HepG2 (cell line): Measurements from ENCODE around the gene NSF. TPM values are rescaled to one million over a fixed set of nuclear protein-coding genes. Genes with fewer than 3 reads are reported as not detected.

Experiments used
- ARID3A ChIP-seq: IDR thresholded peaks from 2 replicates; pipeline ENCODE4 v1.6.1; 2012; ENCODE audit warnings: low read depth, low read length, improper control_type of control experiment
- ARNT ChIP-seq: fragments of 450-650 bp; IDR thresholded peaks from 2 replicates; pipeline ENCODE4 v1.6.1; 2017
- BCLAF1 ChIP-seq: fragments of 450-650 bp; IDR thresholded peaks from 2 replicates; pipeline ENCODE4 v1.6.1; 2017; ENCODE audit warnings: mild to moderate bottlenecking
- CBX2 ChIP-seq, 2 experiments: fragments of 200-600 bp in 1 of 2; sonication (generic); formaldehyde crosslinking in 1 of 2; IDR thresholded peaks; 2 replicates each; pipeline versions ENCODE4 v1.7.0 to v1.8.1; 2018 to 2022; ENCODE audit warnings: low read depth in 2 of 2, low read length in 1 of 2, mild to moderate bottlenecking in 1 of 2, missing genetic modification reagents in 1 of 2
- FOXA1 ChIP-seq, 2 experiments: fragments of 450-650 bp in 1 of 2; sonication (generic) in 1 of 2; formaldehyde crosslinking in 1 of 2; IDR thresholded peaks; 2 replicates each; pipeline versions ENCODE4 v1.4.0 to v1.6.1; 2016 to 2020; ENCODE audit warnings: missing genetic modification reagents in 1 of 2
- FOXK2 ChIP-seq: fragments of 450-650 bp; IDR thresholded peaks from 2 replicates; pipeline ENCODE4 v1.6.1; 2016
- FOXO4 ChIP-seq: sonication (generic); formaldehyde crosslinking; conservative IDR thresholded peaks from 2 replicates; pipeline ENCODE4 v1.8.1; 2023; ENCODE audit warnings: missing genetic modification reagents
- GLI4 ChIP-seq: sonication (generic); formaldehyde crosslinking; IDR thresholded peaks from 2 replicates; pipeline ENCODE4 v1.5.1; 2020; ENCODE audit warnings: missing genetic modification reagents, mild to moderate bottlenecking, moderate library complexity, borderline replicate concordance
- MXD1 ChIP-seq: sonication (generic); formaldehyde crosslinking; IDR thresholded peaks from 2 replicates; pipeline ENCODE4 v1.4.0; 2020; ENCODE audit warnings: mild to moderate bottlenecking, missing genetic modification reagents
- STAT5B ChIP-seq: sonication (generic); formaldehyde crosslinking; IDR thresholded peaks from 2 replicates; pipeline ENCODE4 v1.4.0; 2020; ENCODE audit warnings: missing genetic modification reagents
- TP53 ChIP-seq: sonication (generic); formaldehyde crosslinking; conservative IDR thresholded peaks from 2 replicates; pipeline ENCODE4 v1.4.0; 2020; ENCODE audit warnings: missing genetic modification reagents
- ZNF121 ChIP-seq: sonication (generic); formaldehyde crosslinking; IDR thresholded peaks from 2 replicates; pipeline ENCODE4 v1.5.0; 2020; ENCODE audit warnings: mild to moderate bottlenecking, missing genetic modification reagents
- ZNF235 ChIP-seq: sonication (generic); formaldehyde crosslinking; IDR thresholded peaks from 2 replicates; pipeline ENCODE4 v1.8.1; 2023; ENCODE audit warnings: mild to moderate bottlenecking, missing genetic modification reagents, borderline replicate concordance
- ZNF496 ChIP-seq: sonication (generic); formaldehyde crosslinking; IDR thresholded peaks from 2 replicates; pipeline ENCODE4 v1.8.1; 2023; ENCODE audit warnings: mild to moderate bottlenecking, moderate library complexity, missing genetic modification reagents; ENCODE audit not compliant: insufficient replicate concordance
- ZNF556 ChIP-seq: sonication (generic); formaldehyde crosslinking; IDR thresholded peaks from 2 replicates; pipeline ENCODE4 v1.4.0; 2020; ENCODE audit warnings: mild to moderate bottlenecking, missing genetic modification reagents, borderline replicate concordance
- ZNF773 ChIP-seq: sonication (generic); formaldehyde crosslinking; IDR thresholded peaks from 2 replicates; pipeline ENCODE4 v1.4.0; 2020; ENCODE audit warnings: missing genetic modification reagents, borderline replicate concordance
- polyA plus RNA-seq, 8 experiments: library from polyadenylated mRNA; depleted of rRNA in 3 of 8; stranded (reverse) in 7 of 8; unstranded in 1 of 8; fragments of >200 nt; fragmentation: Illumina TruSeq in 4 of 8; extraction: Trizol in 4 of 8; gene quantifications; 2 replicates each; pipeline versions ENCODE4 v1.2.1 to v1.2.3, GENCODE V29; 2011 to 2016; ENCODE audit warnings: low read depth in 4 of 8, missing spikeins in 1 of 8, mixed read lengths in 1 of 8; ENCODE audit not compliant: insufficient read depth in 1 of 8
- total RNA-seq, 5 experiments: library from RNA; depleted of rRNA; stranded (reverse); fragments of >200 nt; fragmentation: Illumina TruSeq; extraction: Trizol; gene quantifications; 2 replicates each; pipeline ENCODE4 v1.2.3, GENCODE V29; 2016; ENCODE audit warnings: low read depth in 1 of 5
- TF ChIP-seq, protein P1 (sequence below): IDR thresholded peaks from 2 replicates; pipeline ENCODE4 v1.6.1; 2012; ENCODE audit warnings: inconsistent platforms
- TF ChIP-seq, protein P2 (sequence below), 2 experiments: sonication (generic) in 1 of 2; formaldehyde crosslinking in 1 of 2; IDR thresholded peaks; 2 replicates each; pipeline versions ENCODE4 v1.5.1 to v1.6.1; 2011 to 2020; ENCODE audit warnings: borderline replicate concordance in 1 of 2, low read depth in 1 of 2, low read length in 1 of 2, mild to moderate bottlenecking in 1 of 2, missing genetic modification reagents in 1 of 2, moderate library complexity in 1 of 2
- TF ChIP-seq, protein P3 (sequence below): IDR thresholded peaks from 2 replicates; pipeline ENCODE4 v1.6.1; 2018; ENCODE audit warnings: missing genetic modification reagents

Gene NSF
- total and polyA plus RNA-seq, 2 of the 13 experiments (the other 11 are each of a cell fraction or from before 2014, with no cell fraction given) = 21.9 to 37.8 TPM

DNA sequence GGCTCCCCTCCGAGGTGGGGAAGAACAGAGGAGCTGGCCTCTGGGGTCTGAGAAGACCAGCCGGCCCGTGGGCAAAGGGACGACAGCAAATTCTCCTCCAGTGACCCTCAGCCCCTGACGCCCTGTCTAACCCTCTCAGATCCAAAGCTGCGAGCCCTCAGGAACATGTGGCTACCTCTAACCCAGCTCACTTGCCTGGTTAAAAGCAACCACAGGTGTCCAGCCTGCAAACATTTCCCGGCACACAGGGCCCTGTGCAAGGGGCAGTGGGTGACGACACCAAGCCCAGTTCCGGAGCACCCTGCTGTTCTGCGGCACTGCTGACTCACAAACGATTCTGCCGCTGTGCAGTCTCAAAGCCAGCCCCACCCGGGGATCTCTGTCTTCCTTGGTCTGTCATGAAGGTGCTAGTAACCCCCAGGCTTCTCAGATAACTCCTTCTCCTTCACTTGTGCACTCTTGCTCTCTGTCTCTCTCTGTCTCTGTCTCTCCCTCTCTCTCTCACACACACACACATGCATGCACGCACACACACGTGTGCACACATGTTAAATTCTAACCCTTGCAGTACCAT is 205.0 kb downstream of the NSF start (continued):
- TF ChIP-seq BCLAF1 = no peak
- TF ChIP-seq ZNF235 = no peak
- no peak for TF ChIP-seq CBX2 (IDR thresholded peaks at IDR 0.05; ENCODE audit: low read depth, low read length)
- no peak for TF ChIP-seq CBX2 (CRISPR knock-in tag; IDR thresholded peaks at IDR 0.05; ENCODE audit: low read depth)
- TF ChIP-seq, protein P1, sequence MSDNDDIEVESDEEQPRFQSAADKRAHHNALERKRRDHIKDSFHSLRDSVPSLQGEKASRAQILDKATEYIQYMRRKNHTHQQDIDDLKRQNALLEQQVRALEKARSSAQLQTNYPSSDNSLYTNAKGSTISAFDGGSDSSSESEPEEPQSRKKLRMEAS = peak; percentile 58
- TF ChIP-seq FOXK2 = no peak
- no peak for TF ChIP-seq ZNF496 (CRISPR knock-in tag)
- TF ChIP-seq, protein P2, sequence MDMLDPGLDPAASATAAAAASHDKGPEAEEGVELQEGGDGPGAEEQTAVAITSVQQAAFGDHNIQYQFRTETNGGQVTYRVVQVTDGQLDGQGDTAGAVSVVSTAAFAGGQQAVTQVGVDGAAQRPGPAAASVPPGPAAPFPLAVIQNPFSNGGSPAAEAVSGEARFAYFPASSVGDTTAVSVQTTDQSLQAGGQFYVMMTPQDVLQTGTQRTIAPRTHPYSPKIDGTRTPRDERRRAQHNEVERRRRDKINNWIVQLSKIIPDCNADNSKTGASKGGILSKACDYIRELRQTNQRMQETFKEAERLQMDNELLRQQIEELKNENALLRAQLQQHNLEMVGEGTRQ (IDR thresholded peaks at IDR 0.05; ENCODE audit: low read depth, low read length) = no peak
- TF ChIP-seq, protein P2 (CRISPR knock-in tag; IDR thresholded peaks at IDR 0.05; ENCODE audit: borderline replicate concordance) = no peak
- no peak for TF ChIP-seq ZNF121
- no peak for TF ChIP-seq TP53 (CRISPR knock-in tag)
- no peak for TF ChIP-seq FOXA1 (IDR thresholded peaks at IDR 0.05)
- no peak for TF ChIP-seq FOXA1 (CRISPR knock-in tag; IDR thresholded peaks at IDR 0.05)
- TF ChIP-seq ZNF773 (CRISPR knock-in tag) = no peak
- no peak for TF ChIP-seq ARNT
- TF ChIP-seq ZNF556 (CRISPR knock-in tag) = peak; percentile 61; the same call in 1 of the 2 replicates
- no peak for TF ChIP-seq ARID3A
- TF ChIP-seq GLI4 (CRISPR knock-in tag) = no peak
- TF ChIP-seq FOXO4 (CRISPR knock-in tag) = no peak
- no peak for TF ChIP-seq STAT5B (CRISPR knock-in tag)
- peak; percentile 59; the same call in 1 of the 2 replicates for TF ChIP-seq MXD1 (CRISPR knock-in tag)
- TF ChIP-seq, protein P3, sequence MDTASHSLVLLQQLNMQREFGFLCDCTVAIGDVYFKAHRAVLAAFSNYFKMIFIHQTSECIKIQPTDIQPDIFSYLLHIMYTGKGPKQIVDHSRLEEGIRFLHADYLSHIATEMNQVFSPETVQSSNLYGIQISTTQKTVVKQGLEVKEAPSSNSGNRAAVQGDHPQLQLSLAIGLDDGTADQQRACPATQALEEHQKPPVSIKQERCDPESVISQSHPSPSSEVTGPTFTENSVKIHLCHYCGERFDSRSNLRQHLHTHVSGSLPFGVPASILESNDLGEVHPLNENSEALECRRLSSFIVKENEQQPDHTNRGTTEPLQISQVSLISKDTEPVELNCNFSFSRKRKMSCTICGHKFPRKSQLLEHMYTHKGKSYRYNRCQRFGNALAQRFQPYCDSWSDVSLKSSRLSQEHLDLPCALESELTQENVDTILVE (CRISPR knock-in tag) = no peak
